Measurements from ENCODE around the gene ZCCHC10.

DNA sequence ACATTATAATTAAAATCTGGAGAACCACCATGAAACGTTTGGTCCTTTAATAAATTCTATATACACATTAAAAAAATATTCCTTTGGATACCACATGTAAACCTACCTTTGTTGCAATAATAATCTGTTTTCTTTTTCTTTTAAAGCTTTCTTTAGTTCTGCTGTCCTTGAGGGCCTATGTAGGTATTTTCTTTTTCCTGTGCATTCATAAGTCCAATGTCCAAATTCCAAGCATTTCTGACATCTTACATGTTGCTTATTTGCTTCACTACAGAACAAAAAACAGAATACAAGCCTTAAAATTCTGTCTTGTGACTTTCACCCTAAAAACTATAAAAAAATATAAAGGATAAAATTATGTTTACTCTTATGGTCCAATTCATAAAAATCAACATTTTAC lies 19.7 kb downstream of the ZCCHC10 start:
- no peak for TF ChIP-seq CTCF (conservative IDR thresholded peaks at IDR 0.05)
- TF ChIP-seq ZFX (IDR thresholded peaks at IDR 0.05): no peak

All from C4-2B (cell line).